H9 (cell line): ENCODE results near the gene DNAJB6. TPM values are rescaled to one million over a fixed set of nuclear protein-coding genes. Genes with fewer than 3 reads are reported as not detected.

Source experiments
- DNase-seq: peaks from one replicate; pipeline ENCODE4 v3.0.0-alpha.2; 2017
- H2AFZ ChIP-seq: one replicate; pipeline ENCODE4 v1.6.1; 2013; ENCODE audit warnings: mild to moderate bottlenecking, low read length, control low read depth, moderate library complexity
- H2AK5ac ChIP-seq: 2 replicates; pipeline ENCODE4 v1.6.1; 2013; ENCODE audit warnings: low read length, control low read depth, mixed read lengths; ENCODE audit not compliant: insufficient read length
- H2BK120ac ChIP-seq: one replicate; pipeline ENCODE4 v1.6.1; 2013; ENCODE audit warnings: low read depth, mild to moderate bottlenecking, low read length, control low read depth, inconsistent platforms; ENCODE audit not compliant: poor library complexity, severe bottlenecking
- H2BK12ac ChIP-seq: 2 replicates; pipeline ENCODE4 v1.6.1; 2013; ENCODE audit warnings: low read length, control low read depth, mixed read lengths, low read depth; ENCODE audit not compliant: insufficient read length
- H2BK15ac ChIP-seq: 2 replicates; pipeline ENCODE4 v1.6.1; 2013; ENCODE audit warnings: low read depth, low read length, control low read depth
- H2BK20ac ChIP-seq: one replicate; pipeline ENCODE4 v1.6.1; 2013; ENCODE audit warnings: low read depth, mild to moderate bottlenecking, low read length, control low read depth, inconsistent platforms; ENCODE audit not compliant: poor library complexity, severe bottlenecking
- H2BK5ac ChIP-seq: 2 replicates; pipeline ENCODE4 v1.6.1; 2013; ENCODE audit warnings: low read length, control low read depth, mixed read lengths; ENCODE audit not compliant: insufficient read length
- H3K14ac ChIP-seq: 2 replicates; pipeline ENCODE4 v1.6.1; 2013; ENCODE audit warnings: low read length, control low read depth; ENCODE audit not compliant: insufficient read depth
- H3K18ac ChIP-seq: 2 replicates; pipeline ENCODE4 v1.6.1; 2013; ENCODE audit warnings: low read depth, mild to moderate bottlenecking, mixed read lengths, low read length, control low read depth; ENCODE audit not compliant: insufficient read length
- H3K23ac ChIP-seq: 2 replicates; pipeline ENCODE4 v1.6.1; 2013; ENCODE audit warnings: low read length, control low read depth, mixed read lengths, low read depth; ENCODE audit not compliant: insufficient read length
- H3K23me2 ChIP-seq: 2 replicates; pipeline ENCODE4 v1.6.1; 2013; ENCODE audit warnings: low read depth, mild to moderate bottlenecking, mixed read lengths, low read length, control low read depth; ENCODE audit not compliant: insufficient read length, poor library complexity, severe bottlenecking
- H3K27ac ChIP-seq: 2 replicates; pipeline ENCODE4 v1.5.1; 2013; ENCODE audit warnings: low read length, control low read depth, mixed read lengths, low read depth; ENCODE audit not compliant: insufficient read length
- H3K27me3 ChIP-seq: 2 replicates; pipeline ENCODE4 v1.6.1; 2013; ENCODE audit warnings: low read length, control low read depth, inconsistent platforms; ENCODE audit not compliant: insufficient read depth
- H3K4ac ChIP-seq: 2 replicates; pipeline ENCODE4 v1.6.1; 2013; ENCODE audit warnings: low read depth, mild to moderate bottlenecking, control low read depth, inconsistent platforms, low read length, moderate library complexity
- H3K4me1 ChIP-seq: 2 replicates; pipeline ENCODE4 v1.6.1; 2013; ENCODE audit warnings: low read length, control low read depth, inconsistent platforms; ENCODE audit not compliant: insufficient read depth
- H3K4me2 ChIP-seq: 2 replicates; pipeline ENCODE4 v1.6.1; 2013; ENCODE audit warnings: low read length, control low read depth, mixed read lengths; ENCODE audit not compliant: insufficient read length, insufficient read depth
- H3K56ac ChIP-seq: 2 replicates; pipeline ENCODE4 v1.6.1; 2013; ENCODE audit warnings: low read depth, mild to moderate bottlenecking, mixed read lengths, low read length, control low read depth; ENCODE audit not compliant: insufficient read length
- H3K79me1 ChIP-seq: 2 replicates; pipeline ENCODE4 v1.6.1; 2013; ENCODE audit warnings: low read depth, mild to moderate bottlenecking, moderate library complexity, low read length, control low read depth, inconsistent platforms; ENCODE audit not compliant: insufficient read depth, poor library complexity, severe bottlenecking
- H3K79me2 ChIP-seq: 2 replicates; pipeline ENCODE4 v1.6.1; 2013; ENCODE audit warnings: low read length, control low read depth, inconsistent platforms; ENCODE audit not compliant: insufficient read depth
- H3K9ac ChIP-seq: 2 replicates; pipeline ENCODE4 v1.6.1; 2013; ENCODE audit warnings: low read length, control low read depth, mixed read lengths; ENCODE audit not compliant: insufficient read length; ENCODE audit errors: extremely low read depth
- H3K9me3 ChIP-seq: one replicate; pipeline ENCODE4 v1.6.1; 2013; ENCODE audit warnings: low read depth, low read length, inconsistent platforms; ENCODE audit not compliant: control insufficient read depth
- H3T11ph ChIP-seq: one replicate; pipeline ENCODE4 v1.6.1; 2013; ENCODE audit warnings: mild to moderate bottlenecking, low read length, control low read depth, inconsistent platforms
- H4K20me1 ChIP-seq: one replicate; pipeline ENCODE4 v1.6.1; 2013; ENCODE audit not compliant: control insufficient read depth, insufficient read length, insufficient read depth
- H4K5ac ChIP-seq: 2 replicates; pipeline ENCODE4 v1.6.1; 2013; ENCODE audit warnings: low read depth, mild to moderate bottlenecking, mixed read lengths, low read length, control low read depth; ENCODE audit not compliant: insufficient read length
- H4K8ac ChIP-seq: replicated peaks from 2 replicates; pipeline ENCODE4 v1.6.1; 2013; ENCODE audit warnings: low read length, control low read depth, mixed read lengths, low read depth; ENCODE audit not compliant: insufficient read length
- H4K91ac ChIP-seq: 2 replicates; pipeline ENCODE4 v1.6.1; 2013; ENCODE audit warnings: low read depth, mild to moderate bottlenecking, moderate library complexity, mixed read lengths, low read length, control low read depth; ENCODE audit not compliant: insufficient read length
- H3K27ac Mint-ChIP-seq, 3 experiments: 2 replicates in 2 of 3; 3 replicates in 1 of 3; pipeline ENCODE4 v1.8.0; 2020 to 2021; ENCODE audit warnings: mixed read lengths in 3 of 3, mild to moderate bottlenecking in 1 of 3, moderate library complexity in 1 of 3
- H3K27me3 Mint-ChIP-seq: 2 replicates; pipeline ENCODE4 v1.8.0; 2021; ENCODE audit warnings: low read depth, mild to moderate bottlenecking, moderate library complexity, mixed read lengths
- H3K36me3 Mint-ChIP-seq, 3 experiments: 2 replicates in 2 of 3; 3 replicates in 1 of 3; pipeline ENCODE4 v1.8.0; 2020 to 2021; ENCODE audit warnings: low read depth in 3 of 3, mixed read lengths in 3 of 3; ENCODE audit not compliant: insufficient read depth in 1 of 3
- H3K4me1 Mint-ChIP-seq, 2 experiments: 2 replicates each; pipeline ENCODE4 v1.8.0; 2020; ENCODE audit warnings: mixed read lengths in 2 of 2
- H3K4me3 Mint-ChIP-seq, 2 experiments: 2 replicates in 1 of 2; 3 replicates in 1 of 2; pipeline ENCODE4 v1.8.0; 2020 to 2021; ENCODE audit warnings: mild to moderate bottlenecking in 2 of 2, mixed read lengths in 2 of 2, moderate library complexity in 1 of 2
- H3K9me3 Mint-ChIP-seq, 2 experiments: 2 replicates in 1 of 2; 3 replicates in 1 of 2; pipeline ENCODE4 v1.8.0; 2020; ENCODE audit warnings: mild to moderate bottlenecking in 2 of 2, mixed read lengths in 2 of 2, moderate library complexity in 1 of 2
- CTCF ChIP-seq: fragments of 200-600 bp; sonication (generic); conservative IDR thresholded peaks from 3 replicates; pipeline ENCODE4 v1.8.0; 2021; ENCODE audit warnings: antibody characterized with exemption, mild to moderate bottlenecking
- WGBS: extraction: QIAGEN DNeasy Blood & Tissue Kit; methylation state at CpG from one replicate; pipeline ENCODE4 v1.1.7; 2013; ENCODE audit warnings: missing lambda C conversion rate, low lambda C conversion rate, mixed read lengths; ENCODE audit not compliant: insufficient read length; ENCODE audit errors: extremely low coverage; 5-methylcytosine and 5-hydroxymethylcytosine counted together
- total RNA-seq: library from RNA; stranded (reverse); gene quantifications from 2 replicates; pipeline ENCODE4 v1.2.1, GENCODE V29; 2021

The DNAJB6 gene
- total RNA-seq, 1 experiment from 2014 or later: 215 TPM

DNA sequence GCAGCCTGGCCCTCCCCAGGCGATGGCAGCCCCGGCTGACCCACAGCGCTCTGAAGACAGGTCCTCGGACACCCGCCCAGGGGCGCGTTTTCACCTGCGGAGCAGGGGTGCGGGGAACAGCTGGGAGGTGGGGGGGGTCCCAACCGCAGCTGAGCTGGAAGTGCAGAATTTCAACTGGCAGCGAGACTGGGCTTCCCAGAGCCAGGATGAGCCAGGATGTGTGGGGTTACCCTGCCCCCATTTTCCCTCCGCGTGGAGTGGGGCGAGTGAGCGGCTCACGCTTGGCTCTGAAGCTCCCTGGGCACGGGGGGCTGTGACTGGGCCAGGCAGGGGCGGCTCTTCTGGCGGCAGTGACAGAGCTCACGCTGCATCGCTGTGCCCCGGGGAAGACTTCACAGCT is 70.2 kb downstream of the DNAJB6 start:
- Mint-ChIP-seq H3K9me3 (no peaks in the 10 kb centered on the region; a peak in 1 of 5 replicates), H3K4me3 (no peak overlapping the region), H3K4me1 (peaks cover 12 to 20% of the 10 kb centered on the region in 2 experiments), H3K36me3 (peaks cover 13 to 52% (median 30%) of the 10 kb centered on the region in 3 experiments), H3K27me3 (no peaks in the 10 kb centered on the region), H3K27ac (no peak overlapping the region)
- Histone ChIP-seq H3K56ac (no peak overlapping the region), H3K4me2 (no peak overlapping the region), H4K8ac (no peak overlapping the region), H2BK20ac (no peak overlapping the region), H2BK15ac (no peak overlapping the region), H2BK12ac (no peak overlapping the region), H3K23ac (no peak overlapping the region), H3K18ac (no peak overlapping the region), H2AK5ac (no peak overlapping the region), H2AFZ (no peak overlapping the region), H4K20me1 (no peaks in the 10 kb centered on the region), H3K14ac (no peak overlapping the region), H3K23me2 (no peaks in the 10 kb centered on the region), H4K91ac (no peak overlapping the region), H3K4ac (no peak overlapping the region), H3K9me3 (no peaks in the 10 kb centered on the region), H3K4me1 (no peaks in the 10 kb centered on the region), H2BK120ac (no peak overlapping the region), H3K27ac (no peak overlapping the region), H3K27me3 (no peaks in the 10 kb centered on the region), H3T11ph (no peak overlapping the region), H4K5ac (no peak overlapping the region), H2BK5ac (no peak overlapping the region), H3K79me1 (peaks cover 3% of the 10 kb centered on the region), H3K9ac (no peak overlapping the region), H3K79me2 (peaks cover 1% of the 10 kb centered on the region; the same call in 1 of the 2 replicates)
- no peak for TF ChIP-seq CTCF
- no CpG with 5 or more reads among the region's 22 CpGs for WGBS
- no peak for DNase-seq
